SHP77 (cell line): ENCODE measurements around the gene SDK1.
A peak's percentile ranks its signal among the peaks of the same experiment; 100 is the strongest.
"Not testable (repeated sequence)": the region's sequence is repeated elsewhere in the genome, so short reads cannot be mapped to it uniquely, and the experiment has no call there.

ENCODE experiments used
- DNase-seq, 2 experiments: peaks; one replicate each; lab custom pipeline; 2025; lab: John Stamatoyannopoulos, UW

SDK1 gene

GRCh38 chr7:4203626-4204512, 902.8 kb downstream of the SDK1 start:
- no peak for DNase-seq

DNA sequence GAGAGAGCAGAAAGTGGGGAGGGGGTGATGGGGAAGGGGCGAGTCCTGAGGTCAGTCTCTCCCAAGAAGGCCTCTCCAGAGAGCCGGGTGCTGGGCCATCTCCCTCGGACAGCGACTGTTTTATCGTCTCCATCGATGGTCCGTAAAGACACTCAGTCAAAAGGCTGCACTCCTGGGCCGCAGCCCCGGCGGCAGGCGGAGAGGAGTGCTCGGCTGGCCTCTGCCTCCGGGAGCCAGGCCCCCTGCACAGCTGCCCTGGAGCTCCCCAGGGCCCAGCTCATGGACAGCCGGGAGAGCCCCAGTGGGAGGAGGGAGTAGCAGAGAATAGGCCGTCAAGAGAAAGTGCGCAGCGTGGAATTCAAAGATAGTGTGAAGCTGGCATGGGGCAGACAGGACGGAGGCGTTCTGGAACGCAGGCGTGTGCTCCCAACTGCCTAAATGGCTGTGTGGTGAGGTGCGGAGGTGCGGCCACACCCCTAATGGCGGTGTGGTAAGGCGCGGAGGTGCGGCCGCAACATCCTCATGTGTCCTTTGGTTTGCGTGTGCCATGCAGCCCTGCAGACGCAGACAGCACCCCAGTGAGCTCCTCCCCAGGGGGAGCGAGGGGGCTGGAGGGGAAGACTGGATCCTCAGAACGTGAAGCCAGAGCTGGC, 903.6 kb downstream of the SDK1 start:
- no peak for DNase-seq

DNA sequence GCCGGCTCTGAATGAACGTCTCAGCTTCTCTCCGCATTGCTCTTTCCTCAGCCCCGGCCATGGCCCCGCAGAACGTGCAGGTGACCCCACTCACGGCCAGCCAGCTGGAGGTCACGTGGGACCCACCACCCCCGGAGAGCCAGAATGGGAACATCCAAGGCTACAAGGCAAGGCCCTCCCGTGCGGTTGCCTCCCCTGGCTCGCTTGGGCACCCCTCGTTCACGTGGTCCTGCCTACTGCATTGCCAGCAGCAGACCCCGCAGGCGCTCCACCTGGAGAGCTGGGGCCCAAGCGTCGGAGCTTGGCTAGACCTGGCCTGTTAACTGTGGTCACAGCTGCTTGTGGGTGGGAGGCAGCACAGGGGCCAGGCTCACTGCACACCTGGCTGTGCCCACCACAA, 904.8 kb downstream of the SDK1 start:
- no peak for DNase-seq

GRCh38 chr7:4207011-4207410, 906.0 kb downstream of the SDK1 start:
- no peak for DNase-seq

GRCh38 chr7:4208086-4208485, 907.0 kb downstream of the SDK1 start:
- DNase-seq, result no peak

DNA sequence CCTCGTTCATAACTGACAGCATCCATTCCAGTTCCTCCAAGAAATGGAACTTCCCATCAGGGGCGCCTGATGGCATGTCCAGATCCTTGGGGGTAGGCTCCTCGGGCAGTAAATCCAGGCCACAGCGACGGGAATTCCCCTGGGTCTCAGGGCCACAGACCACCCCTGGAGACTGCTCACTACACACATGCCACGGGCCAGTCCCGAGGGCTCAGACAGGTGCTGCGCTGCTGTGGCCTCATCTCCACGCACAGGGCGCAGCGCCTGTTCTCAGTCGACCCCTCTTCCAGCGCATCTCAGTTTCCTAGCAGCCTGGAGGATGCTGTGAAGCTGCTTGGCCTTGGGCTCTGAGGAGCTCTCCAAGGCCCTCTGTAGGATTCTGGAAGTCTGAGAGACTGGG, 907.5 kb downstream of the SDK1 start:
- no peak for DNase-seq

DNA sequence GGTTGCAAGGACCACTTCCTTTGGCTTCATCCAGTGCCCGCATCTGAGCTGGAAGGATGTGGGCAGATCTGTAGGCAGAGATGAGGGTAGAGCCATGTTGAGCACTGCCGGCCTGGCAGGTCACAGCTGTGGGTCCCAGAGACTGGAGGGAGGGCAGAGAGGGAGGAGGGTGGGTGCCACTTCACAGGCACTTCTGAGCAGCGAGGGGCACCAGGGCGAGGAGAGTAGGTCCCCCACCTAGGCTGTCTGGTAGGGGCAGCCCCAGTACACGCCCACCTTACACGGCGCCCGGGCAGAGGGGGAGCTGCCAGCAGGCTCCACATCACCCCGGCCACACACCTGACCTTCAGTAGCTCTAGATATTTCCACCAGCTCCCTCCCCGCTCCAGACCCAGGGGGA, 908.1 kb downstream of the SDK1 start:
- no peak for DNase-seq

GRCh38 chr7:4209966-4210365, 908.9 kb downstream of the SDK1 start:
- DNase-seq, result no peak

- no peak for DNase-seq
Measured at GRCh38 chr7:4210821-4211220, 909.8 kb downstream of the SDK1 start.

DNA sequence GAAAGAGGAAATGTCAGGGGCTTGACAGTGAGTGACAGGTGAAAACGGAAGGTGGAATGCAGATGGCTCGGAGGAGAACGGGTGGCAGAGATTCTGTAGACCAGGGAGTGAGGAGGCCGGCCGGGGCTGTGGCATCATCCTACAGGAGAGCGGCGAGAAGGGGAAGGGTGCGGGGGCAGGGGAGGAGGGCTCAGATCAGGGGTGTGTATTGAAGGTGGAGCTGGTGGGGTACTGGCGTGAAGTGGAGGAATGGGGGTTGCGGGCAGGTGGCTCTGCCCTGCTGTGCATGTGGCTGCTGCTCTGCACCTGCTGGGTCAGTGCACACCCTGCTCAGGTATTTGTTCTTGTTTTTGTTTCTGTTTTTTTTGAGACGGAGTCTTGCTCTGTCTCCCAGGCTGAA, 910.2 kb downstream of the SDK1 start:
- no peak for DNase-seq

DNA sequence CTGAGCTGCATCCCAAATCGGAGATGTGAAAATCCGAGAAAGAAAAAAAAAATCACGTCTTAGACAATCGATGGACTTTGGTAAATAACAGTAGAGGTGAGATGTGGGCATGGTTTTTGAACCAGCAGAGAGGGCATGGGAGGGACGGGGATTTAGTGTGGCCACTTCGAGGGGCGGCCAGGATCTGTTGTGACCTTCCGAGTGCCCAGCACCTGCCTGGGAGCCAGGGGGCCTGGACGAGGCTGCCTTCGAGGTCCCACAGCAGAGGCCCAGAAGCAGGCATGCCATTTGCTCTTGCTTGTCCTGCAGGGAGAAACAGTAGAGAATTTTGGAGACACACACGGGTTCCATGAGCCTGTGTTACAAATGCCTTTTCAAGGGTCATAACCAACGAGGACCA, 911.3 kb downstream of the SDK1 start:
- DNase-seq, result no peak

DNA sequence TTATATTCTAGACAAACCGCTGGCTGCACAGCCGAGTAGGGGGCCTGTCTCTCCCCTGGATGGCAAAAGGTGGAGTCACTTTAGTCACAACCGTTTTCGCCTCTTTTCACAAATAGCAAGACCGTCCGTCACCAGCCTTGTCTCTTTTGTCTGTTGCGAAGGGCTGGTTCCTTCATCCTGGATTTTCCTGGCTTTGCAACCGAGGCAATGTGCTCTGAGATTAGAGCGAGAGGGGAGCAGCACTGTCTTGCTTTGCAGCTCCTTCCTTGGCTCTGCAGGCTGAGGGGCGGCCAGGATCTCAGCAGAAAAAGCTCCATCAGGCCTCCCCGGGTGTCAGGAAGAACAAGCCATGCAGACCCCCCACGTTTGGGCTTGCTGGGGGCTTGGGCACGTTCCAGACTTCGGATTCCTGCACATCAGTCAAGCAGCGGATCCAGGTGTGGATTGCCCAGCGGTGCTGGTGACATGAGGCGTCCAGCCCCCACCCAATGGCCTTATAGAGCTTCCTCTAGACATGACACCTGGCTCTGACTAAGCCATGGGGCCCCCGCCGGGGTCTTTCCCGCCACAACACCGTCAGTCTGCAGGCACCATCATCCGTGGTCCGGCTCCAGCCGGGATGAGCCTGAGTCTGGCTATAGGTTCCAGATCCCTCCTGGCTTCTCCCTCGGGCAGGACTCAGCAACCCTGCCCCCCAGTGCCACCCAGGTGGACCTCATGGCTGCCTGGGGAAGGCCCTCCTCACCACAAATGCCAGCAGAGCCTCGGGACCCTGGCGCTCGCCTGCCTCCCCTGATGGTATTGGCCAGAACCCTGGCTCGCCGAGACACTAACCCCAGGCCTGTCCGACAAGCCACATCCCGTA, 913.5 kb downstream of the SDK1 start:
- no peak for DNase-seq

DNA sequence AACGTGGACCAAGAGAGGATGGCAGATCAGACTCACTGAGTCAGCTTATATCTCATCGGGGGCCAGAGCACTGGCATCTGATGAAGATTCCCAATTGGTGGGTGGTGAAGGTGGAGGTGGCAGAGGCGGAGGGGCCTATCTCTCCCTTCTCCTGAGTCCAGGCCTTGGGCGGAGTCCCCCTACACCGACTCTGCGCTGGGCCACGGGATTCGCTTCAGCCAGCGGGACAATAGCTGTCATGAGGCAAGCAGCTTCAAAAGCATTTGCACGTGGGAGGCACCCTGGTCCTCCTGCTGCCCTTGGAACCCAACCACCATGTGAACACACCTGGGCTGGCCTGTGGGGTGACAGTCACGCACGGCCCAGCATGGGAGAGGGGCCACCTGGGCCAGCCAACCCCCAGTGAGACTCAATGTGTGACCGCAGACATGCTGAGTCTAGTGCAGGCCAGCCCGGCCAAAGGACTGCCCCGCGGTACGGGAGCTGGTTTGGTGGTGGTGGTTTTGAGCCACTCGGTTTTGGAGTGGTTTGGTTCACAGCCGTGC, 914.2 kb downstream of the SDK1 start:
- no peak for DNase-seq

DNA sequence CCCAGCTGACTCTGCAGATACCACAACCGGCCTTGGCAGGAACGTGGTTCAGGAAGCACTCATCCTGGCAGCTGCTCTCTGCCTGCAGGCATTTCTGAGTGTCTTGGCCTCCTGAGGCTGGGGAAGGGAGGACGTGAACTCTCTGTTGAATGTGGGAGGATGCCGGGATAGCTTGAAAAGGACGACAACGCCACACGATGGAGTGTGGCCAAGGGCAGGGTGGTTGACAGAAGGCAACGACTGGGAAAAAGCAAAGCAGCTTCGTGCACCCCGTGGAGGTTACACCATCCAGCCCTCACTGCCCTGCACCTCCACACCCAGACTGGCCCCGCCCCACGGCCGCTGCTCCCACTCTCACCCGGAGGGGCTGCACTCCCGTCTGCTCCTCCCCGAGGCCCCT, 915.0 kb downstream of the SDK1 start:
- no peak for DNase-seq

- not testable (repeated sequence) for DNase-seq
Measured at GRCh38 chr7:4217126-4217660, 916.1 kb downstream of the SDK1 start.

DNA sequence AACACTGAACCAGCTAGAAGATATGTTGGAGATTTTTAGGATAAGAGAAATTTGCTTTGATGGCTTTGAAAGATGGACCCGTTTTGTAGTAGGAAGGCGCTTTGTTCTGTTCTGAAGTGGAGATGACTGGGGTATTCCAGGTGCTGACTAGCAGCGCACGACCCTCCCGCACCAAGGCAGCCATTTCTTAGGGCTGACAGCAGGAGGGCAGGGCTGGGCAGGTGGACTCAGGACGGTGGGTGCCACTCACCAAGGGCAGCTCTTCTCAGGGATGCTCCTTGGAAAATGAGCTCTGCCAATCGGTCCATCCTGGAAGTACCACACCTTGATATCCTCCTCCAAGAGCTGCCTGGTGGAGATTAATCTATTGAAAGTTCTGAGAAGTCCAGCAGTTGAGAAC, 917.4 kb downstream of the SDK1 start:
- no peak for DNase-seq

DNA sequence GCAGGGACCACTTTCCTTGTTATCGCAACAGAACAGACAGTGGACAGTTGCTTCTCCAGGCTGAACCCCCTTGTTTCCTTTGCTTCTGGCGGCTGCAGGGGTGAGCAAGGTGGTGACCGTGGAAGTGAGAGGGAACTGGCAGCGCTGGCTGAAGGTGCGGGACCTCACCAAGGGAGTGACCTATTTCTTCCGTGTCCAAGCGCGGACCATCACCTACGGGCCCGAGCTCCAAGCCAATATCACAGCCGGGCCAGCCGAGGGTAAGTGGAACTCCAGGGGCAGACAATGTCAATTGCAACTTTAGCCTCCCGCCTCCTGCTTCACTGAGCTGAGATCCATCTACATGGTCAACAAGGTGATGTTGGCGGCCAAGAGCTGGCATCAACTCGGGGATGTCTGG, 919.0 kb downstream of the SDK1 start:
- DNase-seq, result no peak

GRCh38 chr7:4221043-4221442, 920.0 kb downstream of the SDK1 start:
- no peak for DNase-seq

DNA sequence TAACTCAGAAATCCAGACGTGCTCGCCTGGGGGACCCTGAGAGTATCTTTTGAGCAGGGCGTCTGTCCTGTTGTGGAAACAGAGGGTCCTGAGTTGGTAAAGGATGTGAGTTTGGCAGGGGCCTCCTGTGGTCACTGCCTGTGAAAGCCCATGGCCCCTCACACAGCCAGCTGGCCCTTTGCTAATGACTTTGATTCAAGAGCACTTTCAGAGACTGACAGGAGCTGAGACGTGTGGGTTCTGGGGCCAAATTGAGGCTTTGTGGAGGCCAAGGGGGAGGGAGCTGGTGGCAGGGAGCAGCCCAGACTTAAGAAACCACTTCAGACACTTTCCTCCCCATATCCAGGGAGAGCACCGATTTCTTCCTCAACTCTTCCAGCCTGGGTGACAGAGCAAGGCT, 921.6 kb downstream of the SDK1 start:
- DNase-seq, result no peak

GRCh38 chr7:4225361-4225771, 924.3 kb downstream of the SDK1 start:
- DNase-seq, result no peak

- no peak for DNase-seq
Measured at GRCh38 chr7:4225881-4226523, 925.0 kb downstream of the SDK1 start.

GRCh38 chr7:4226524-4226882, 925.5 kb downstream of the SDK1 start:
- peak; percentile 8 to 9 for DNase-seq
